WI38 (cell line): ENCODE results near the gene FRMD4A.
"Not testable (repeated sequence)": the region's sequence is repeated elsewhere in the genome, so short reads cannot be mapped to it uniquely, and the experiment has no call there.

ENCODE experiments used
- H3K4me3 ChIP-seq: 2 replicates; pipeline ENCODE4 v1.5.1; 2011; ENCODE audit warnings: low read depth, mild to moderate bottlenecking, control low read depth, low read length
- CTCF ChIP-seq: IDR thresholded peaks from 2 replicates; pipeline ENCODE4 v1.5.1; 2012; ENCODE audit warnings: low read depth, mild to moderate bottlenecking, control low read depth, low read length

Gene FRMD4A

DNA sequence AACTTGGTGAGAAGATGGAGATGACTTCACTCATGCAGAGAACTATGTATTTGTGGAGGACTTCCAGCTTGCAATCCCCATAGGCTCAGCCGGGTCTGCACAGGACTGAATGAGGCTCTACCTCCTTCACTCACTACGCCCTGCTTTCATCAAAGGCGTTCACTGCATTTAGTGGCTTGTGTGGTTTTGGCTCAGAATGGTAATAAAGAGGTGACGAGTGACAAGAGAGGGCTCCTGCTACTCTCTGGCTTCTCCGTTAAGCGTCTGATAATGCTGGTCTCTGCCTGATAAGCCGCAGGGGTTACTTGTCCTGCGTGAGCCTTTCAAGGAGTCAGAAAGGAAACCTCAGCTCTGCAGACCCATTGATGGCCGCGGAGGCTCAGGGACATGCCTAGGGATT, 400.6 kb downstream of the FRMD4A start:
- no peak overlapping the region for H3K4me3 ChIP-seq
- TF ChIP-seq CTCF = no peak

DNA sequence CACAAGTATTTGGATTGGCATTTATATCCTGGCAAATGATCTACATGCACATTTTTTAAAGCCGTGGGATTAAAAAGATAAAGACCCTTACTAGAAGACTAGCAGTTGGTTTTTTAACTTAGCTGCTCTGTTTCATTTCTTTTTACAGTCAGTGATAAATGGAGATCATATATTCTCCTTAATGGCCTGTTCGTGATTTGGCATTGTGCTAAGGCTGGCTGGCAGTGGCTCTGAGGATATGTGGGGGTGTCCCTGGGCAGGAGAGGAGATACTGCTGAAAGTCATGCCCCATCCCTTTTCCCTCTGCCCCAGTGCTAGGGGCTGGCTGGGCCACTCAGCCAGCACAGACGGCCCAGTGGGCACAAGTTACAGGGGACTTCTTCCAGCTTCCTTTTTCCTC, 402.3 kb downstream of the FRMD4A start:
- TF ChIP-seq CTCF = no peak
- H3K4me3 ChIP-seq = no peak overlapping the region

DNA sequence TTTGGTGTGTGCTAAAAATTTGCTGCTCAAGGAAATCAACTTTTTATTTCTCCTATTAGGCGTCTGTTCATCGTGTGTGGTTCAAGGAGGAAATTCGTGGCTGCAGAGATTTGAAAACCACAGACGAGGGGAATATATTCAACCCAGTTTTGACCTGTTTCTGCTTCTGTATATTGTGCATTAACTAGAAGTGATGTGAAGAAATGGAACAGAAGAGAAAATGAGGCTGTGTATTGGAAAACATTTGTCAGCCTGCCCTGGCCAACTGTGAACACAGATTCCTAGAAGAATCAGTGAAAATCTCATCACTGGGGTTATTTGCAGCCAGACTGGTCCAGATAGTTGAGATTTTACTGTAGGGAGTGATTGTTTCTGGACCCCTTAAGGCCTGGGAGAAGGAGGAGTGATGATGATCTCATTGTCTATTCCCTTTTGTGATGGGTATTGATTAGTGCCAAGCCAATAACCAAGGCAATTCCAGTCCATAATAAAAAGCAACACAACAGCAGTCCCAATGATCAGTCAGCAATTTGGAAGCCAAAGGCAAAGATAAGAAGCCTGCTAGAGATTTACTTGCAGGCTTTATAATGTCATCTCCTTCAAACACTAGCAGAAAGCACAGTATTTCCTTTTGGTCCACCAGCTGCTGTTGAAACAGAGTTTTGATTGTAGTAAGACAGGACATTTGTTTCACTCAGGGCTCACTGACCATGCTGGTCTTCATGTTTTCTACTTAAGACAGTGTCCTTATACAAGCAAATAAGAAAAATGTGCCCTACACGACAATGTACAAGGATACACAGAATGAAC, 404.5 kb downstream of the FRMD4A start:
- H3K4me3 ChIP-seq = no peak overlapping the region
- no peak for TF ChIP-seq CTCF

DNA sequence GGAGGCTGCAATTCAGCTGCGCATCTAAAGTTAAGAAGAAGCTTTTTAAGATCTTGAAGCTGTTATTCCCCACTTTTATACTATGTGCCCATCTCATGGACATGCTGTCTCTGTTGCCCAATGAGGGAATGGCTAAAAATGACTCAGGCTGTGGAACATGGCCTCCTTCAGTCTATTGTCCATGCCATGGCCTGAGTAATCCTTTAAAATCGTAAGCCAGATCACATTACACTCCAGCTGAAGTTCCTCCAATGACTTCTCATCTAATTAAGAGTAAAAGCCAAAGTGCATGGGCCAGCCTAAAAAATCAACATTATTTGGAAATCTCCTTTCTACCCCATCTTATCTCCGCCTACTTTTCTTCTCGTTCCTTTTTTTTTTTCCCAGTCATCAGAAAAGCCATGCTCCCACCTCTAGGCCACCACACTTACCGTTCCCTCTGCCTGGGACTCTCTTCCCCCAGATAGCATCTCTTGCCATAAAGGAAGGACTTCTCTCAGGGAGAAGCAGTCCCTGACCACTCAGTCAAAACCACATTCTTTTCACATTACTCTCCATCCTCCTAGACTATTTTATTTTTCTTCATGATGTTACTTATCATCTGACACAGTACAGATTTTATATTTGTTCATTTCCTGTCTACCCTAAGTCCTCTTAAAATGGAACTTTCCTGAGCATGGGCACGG, 406.5 kb downstream of the FRMD4A start:
- no peak overlapping the region for H3K4me3 ChIP-seq
- no peak for TF ChIP-seq CTCF

DNA sequence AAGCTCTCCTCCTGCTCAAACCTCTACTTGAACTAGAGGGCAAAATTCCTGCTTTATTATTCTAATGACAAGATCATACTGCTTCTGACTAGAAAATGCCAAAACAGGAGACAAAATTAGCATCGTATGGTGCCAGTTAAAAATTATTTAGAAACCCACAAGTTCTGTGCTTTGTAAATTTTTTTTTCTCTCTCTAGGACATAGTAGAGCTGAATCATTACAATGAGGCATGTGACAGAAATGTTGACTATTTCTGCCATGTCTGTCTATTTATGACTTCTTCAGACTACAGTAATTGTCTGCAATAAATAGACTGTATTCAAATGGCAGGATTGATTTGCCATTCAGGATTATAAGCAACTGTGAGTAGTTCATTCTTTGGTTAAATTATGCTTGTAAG, 408.1 kb downstream of the FRMD4A start:
- TF ChIP-seq CTCF = no peak
- H3K4me3 ChIP-seq = no peak overlapping the region

GRCh38 chr10:13921941-13922340, 408.8 kb downstream of the FRMD4A start:
- H3K4me3 ChIP-seq = no peak overlapping the region
- TF ChIP-seq CTCF = no peak

DNA sequence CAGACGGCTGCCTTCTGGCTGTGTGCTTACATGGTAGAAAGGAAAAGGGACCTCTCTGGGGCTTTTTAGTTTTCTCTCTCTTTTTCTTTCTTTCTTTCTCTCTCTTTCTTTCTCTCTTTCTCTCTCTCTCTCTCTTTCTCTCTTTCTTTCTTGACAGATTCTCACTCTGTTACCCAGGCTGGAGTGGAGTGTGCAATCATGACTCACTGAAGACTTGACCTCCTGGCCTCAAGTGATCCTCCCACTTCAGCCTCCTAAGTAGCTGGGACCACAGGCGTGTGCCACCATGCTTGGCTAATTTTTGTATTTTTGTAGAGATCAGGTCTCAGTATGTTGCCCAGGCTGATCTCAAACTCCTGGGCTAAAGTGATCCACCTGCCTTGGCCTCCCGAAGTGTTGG, 409.6 kb downstream of the FRMD4A start:
- not testable (repeated sequence) for H3K4me3 ChIP-seq
